Urinary bladder (tissue), 4 donors: ENCODE results near the gene NFATC3. TPM values are rescaled to one million over a fixed set of nuclear protein-coding genes. Genes with fewer than 3 reads are reported as not detected.

Experiments used
- DNase-seq: peaks from one replicate; pipeline ENCODE4 v3.0.0-alpha.2; 2015; ENCODE audit errors: extremely low spot score
- H3K27ac ChIP-seq: one replicate; pipeline ENCODE4 v1.5.1; 2013; ENCODE audit warnings: low read depth, mild to moderate bottlenecking, moderate library complexity
- H3K36me3 ChIP-seq: one replicate; pipeline ENCODE4 v1.6.1; 2013; ENCODE audit warnings: mild to moderate bottlenecking, moderate library complexity; ENCODE audit not compliant: insufficient read depth
- H3K4me1 ChIP-seq: one replicate; pipeline ENCODE4 v1.6.1; 2013; ENCODE audit warnings: mild to moderate bottlenecking, moderate library complexity; ENCODE audit not compliant: insufficient read depth
- H3K4me3 ChIP-seq: one replicate; pipeline ENCODE4 v1.5.1; 2013; ENCODE audit warnings: low read depth, low read length
- WGBS: extraction: QIAGEN DNeasy Blood & Tissue Kit; methylation state at CpG from one replicate; pipeline ENCODE4 v1.1.7; 2013; 5-methylcytosine and 5-hydroxymethylcytosine counted together
- polyA plus RNA-seq: library from polyadenylated mRNA; stranded (reverse); fragments of 200-250 nt; gene quantifications from one replicate; pipeline ENCODE4 v1.2.3, GENCODE V29; 2013
- total RNA-seq: library from RNA; depleted of rRNA; stranded (reverse); fragments of >200 nt; gene quantifications from one replicate; pipeline ENCODE4 v1.2.3, GENCODE V29; 2014
- donor health status: healthy with polysubstance abuse.
- donor health status: healthy.

NFATC3 gene
- total and polyA plus RNA-seq, 2 donors = 20.2 to 27.1 TPM

DNA sequence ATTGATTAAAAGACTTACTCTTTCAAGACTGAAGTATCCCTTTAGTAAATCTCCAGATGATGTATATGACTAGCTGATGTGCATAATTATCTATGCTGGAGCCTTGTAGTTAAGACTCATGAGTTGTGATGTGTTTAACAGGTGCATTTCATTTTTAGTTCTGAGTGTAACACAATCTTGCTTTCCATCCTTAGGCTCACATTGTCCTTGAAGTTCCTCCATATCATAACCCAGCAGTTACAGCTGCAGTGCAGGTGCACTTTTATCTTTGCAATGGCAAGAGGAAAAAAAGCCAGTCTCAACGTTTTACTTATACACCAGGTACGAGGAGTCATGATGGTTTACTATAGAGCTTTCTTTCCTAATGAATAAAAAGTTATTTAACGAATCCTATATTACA lies 97.9 kb downstream of the NFATC3 start:
- WGBS = 90% methylated on average over 3 of the region's 3 CpGs
- Histone ChIP-seq H3K4me1 (no peaks in the 10 kb centered on the region), H3K27ac (no peak overlapping the region), H3K36me3 (peaks cover 1% of the 10 kb centered on the region), H3K4me3 (no peak overlapping the region)
- no peak for DNase-seq

DNA sequence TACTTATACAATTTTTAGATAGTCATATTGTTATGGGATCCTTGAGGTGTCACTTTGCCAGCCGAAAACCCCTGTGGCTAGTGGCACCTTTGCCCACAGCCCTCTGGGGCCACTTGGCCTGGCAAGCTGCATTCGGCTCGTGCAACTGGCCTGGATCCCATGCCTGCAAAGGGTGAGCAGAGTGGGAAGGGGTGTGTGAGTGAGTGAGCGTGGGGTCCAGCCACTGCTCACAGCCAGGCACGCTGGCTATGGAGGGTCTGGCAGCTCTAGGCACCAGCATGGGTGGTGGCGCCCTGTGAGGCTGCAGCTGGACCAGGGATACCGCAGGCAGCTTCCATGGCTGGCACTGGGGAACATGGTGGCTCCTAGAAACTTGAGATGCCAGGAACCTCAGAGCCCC lies 101.7 kb downstream of the NFATC3 start:
- peaks cover 4% of the 10 kb centered on the region for H3K36me3 ChIP-seq
- WGBS = 98% methylated on average over 7 of the region's 7 CpGs
- no peak overlapping the region for H3K4me3 ChIP-seq

DNA sequence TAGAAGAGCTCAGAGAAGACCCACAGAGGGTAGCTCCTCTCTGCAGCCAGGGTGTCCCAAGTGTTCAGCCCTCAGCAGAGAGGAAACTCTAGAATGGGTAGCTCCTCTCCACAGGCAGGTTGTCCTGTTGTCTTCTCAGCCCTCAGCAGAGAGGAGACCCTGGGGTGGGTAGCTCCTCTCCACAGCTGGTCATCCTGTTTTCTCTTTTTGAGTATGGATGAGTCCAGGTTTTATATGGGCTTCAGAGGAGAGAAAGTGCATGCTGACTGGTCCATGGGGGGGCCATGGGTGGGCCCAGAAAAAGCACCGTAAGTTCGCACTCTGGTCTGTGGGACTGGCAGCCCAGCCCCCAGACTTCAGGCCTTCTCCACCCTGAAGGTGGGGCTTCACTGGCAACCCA lies 102.3 kb downstream of the NFATC3 start:
- no peaks in the 10 kb centered on the region for H3K4me1 ChIP-seq
- H3K4me3 ChIP-seq = no peak overlapping the region
- no peak for DNase-seq
- no peak overlapping the region for H3K27ac ChIP-seq
- peaks cover 4% of the 10 kb centered on the region for H3K36me3 ChIP-seq
- WGBS = 100% methylated on average over 2 of the region's 2 CpGs

More for the DNA sequence above, 101.7 kb downstream of the NFATC3 start:
- DNase-seq = no peak
- Histone ChIP-seq H3K27ac (no peak overlapping the region), H3K4me1 (no peaks in the 10 kb centered on the region)

DNA sequence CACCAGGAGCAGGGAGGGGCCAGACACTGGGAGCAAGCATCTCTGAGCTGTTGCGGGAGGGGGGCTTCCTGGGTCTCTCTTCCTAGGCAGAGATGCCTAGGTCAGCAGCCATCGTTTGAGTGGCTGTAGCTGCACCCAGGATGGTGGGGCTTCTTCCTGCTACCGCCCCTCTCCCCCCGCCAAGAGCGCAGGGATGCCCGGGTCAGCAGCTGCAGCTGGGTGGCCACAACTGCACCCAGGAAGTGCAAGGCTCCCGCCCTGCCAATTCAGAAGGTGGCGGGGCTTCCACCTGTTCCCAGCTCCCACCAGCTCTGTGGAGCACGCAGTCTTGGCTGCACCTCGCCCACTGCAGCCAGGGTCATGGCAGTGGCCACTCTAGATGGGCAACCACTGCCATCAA lies 103.0 kb downstream of the NFATC3 start:
- 97% methylated on average over 10 of the region's 10 CpGs for WGBS
- Histone ChIP-seq H3K4me3 (no peak overlapping the region), H3K36me3 (peaks cover 6% of the 10 kb centered on the region), H3K4me1 (no peaks in the 10 kb centered on the region), H3K27ac (no peak overlapping the region)
- DNase-seq = no peak

DNA sequence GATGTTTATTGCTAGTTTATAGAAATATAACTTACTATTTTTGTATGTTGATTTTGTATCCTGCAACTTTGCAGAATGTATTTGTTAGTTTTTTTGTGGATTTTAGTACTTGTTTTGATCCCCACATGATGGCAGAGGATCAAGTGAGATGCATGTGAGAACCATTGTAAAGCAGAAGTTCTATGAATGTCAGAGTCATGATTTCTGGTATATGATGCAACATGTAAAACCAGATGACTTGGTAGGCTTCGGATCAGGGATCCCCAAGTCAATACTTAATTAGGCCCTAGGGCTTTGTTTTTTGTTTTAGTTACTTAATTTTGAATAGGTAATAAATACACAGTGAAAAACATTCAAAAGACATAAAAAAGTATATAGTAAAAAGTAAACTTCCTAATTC lies 104.9 kb downstream of the NFATC3 start:
- H3K36me3 ChIP-seq = peaks cover 9% of the 10 kb centered on the region
- no peak overlapping the region for H3K27ac ChIP-seq
- DNase-seq = no peak
- no peak overlapping the region for H3K4me3 ChIP-seq
- 94% methylated on average over 1 of the region's 1 CpG for WGBS
- H3K4me1 ChIP-seq = no peaks in the 10 kb centered on the region

DNA sequence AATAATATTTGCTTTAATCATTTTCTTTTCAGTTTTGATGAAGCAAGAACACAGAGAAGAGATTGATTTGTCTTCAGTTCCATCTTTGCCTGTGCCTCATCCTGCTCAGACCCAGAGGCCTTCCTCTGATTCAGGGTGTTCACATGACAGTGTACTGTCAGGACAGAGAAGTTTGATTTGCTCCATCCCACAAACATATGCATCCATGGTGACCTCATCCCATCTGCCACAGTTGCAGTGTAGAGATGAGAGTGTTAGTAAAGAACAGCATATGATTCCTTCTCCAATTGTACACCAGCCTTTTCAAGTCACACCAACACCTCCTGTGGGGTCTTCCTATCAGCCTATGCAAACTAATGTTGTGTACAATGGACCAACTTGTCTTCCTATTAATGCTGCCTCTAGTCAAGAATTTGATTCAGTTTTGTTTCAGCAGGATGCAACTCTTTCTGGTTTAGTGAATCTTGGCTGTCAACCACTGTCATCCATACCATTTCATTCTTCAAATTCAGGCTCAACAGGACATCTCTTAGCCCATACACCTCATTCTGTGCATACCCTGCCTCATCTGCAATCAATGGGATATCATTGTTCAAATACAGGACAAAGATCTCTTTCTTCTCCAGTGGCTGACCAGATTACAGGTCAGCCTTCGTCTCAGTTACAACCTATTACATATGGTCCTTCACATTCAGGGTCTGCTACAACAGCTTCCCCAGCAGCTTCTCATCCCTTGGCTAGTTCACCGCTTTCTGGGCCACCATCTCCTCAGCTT lies 105.8 kb downstream of the NFATC3 start:
- Histone ChIP-seq H3K4me1 (no peaks in the 10 kb centered on the region), H3K27ac (no peak overlapping the region), H3K36me3 (peaks cover 9% of the 10 kb centered on the region), H3K4me3 (no peak overlapping the region)
- 97% methylated on average over 2 of the region's 2 CpGs for WGBS
- DNase-seq = no peak

DNA sequence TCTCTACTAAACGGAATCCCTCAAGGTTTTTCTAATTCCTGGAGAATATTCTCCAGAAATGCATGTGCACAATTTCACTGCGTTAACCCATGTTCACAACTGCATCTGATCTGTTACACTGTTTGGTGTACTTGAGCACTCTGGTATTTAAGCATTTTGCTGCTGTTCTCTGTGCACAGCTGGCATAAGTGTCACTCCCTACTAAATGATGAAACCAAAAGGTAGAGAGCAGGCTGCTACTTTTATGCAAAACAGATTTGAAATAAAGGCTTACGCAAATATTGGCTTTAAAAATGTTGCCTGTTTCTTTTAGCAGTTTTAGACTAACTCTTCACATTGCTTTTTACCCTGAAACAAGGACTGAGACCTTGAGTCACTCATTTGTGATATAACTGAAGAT lies 109.1 kb downstream of the NFATC3 start:
- H3K27ac ChIP-seq = no peak overlapping the region
- WGBS = 89% methylated on average over 3 of the region's 3 CpGs
- H3K4me1 ChIP-seq = no peaks in the 10 kb centered on the region
- H3K36me3 ChIP-seq = peaks cover 9% of the 10 kb centered on the region
- H3K4me3 ChIP-seq = no peak overlapping the region
- DNase-seq = no peak

DNA sequence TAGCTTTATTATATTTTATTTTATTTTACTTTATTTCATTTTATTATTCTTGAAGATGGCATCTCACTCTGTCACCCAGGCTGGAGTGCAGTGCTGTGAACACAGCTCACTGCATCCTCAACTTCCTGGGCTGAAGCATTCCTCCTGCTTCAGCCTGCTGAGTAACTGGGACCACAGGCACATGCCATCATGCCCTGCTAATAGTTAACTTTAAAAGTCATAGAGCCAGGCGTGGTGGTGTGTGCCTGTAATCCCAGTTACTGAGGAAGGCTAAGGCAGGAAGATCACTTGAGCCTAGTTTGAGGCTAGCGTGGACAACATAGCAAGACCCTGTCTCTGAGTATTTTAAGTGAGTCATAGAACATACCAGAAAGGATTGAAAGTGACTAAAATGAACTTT lies 112.1 kb downstream of the NFATC3 start:
- Histone ChIP-seq H3K36me3 (peaks cover 4% of the 10 kb centered on the region), H3K4me3 (no peak overlapping the region), H3K27ac (no peak overlapping the region), H3K4me1 (no peaks in the 10 kb centered on the region)
- 92% methylated on average over 2 of the region's 2 CpGs for WGBS
- DNase-seq = no peak

DNA sequence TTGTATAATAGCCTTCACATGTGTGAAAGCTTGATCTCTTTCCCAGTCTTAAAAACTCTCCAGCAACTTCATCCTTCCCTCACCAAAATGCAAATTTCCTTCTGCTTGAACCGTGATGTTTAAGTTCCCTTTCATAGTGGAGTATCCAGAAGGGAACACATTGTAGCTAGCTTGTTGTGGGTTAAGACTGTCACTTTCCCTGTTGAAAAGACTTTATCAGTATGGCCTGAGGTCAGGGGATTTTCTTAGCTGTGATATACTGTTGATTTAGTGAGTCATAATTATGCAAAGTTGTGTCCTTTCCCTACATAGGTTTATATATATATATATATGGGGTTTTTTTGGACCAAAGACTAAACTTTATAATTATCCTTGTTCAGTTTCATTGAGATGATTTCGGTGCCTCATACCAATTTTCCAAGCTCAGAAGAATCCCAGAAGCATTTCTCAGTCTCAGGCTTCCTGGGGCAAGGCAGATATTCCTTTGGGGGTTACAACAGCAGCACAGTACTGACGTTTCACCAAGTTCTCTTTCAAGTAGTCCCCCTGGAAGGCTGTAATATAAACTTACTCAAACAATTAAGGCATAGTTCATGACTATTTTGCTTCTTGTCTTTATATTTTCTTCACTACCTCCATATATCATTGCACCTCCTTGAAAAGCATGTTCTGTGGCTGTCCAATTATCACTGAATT lies 115.1 kb downstream of the NFATC3 start:
- WGBS = 52% methylated on average over 3 of the region's 3 CpGs
- H3K27ac ChIP-seq = no peak overlapping the region

DNA sequence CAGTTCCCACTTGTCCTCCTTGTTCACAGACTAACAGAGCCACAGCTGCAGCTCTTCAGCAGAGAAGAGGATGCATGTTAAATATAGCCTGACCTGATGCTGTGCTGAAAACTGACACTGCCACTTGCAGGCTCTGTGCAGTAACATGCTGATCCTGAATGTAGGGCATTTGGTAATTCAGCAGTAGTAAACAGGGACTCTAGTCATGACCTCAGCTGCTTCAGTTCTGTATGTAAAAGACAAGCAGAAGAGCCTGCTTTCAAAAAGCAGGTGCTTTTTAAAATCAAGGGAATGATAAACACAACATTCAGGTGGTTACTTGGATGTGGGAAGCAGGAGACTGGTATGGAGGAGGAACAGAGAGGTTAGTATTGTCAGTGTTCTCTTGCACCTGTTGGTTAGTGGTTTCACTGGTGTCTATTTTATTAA lies 116.9 kb downstream of the NFATC3 start:
- no peak overlapping the region for H3K27ac ChIP-seq
- H3K4me3 ChIP-seq = no peak overlapping the region
- no peaks in the 10 kb centered on the region for H3K36me3 ChIP-seq
- DNase-seq = no peak
- H3K4me1 ChIP-seq = no peaks in the 10 kb centered on the region

More for the DNA sequence above, 115.1 kb downstream of the NFATC3 start:
- no peak for DNase-seq
- no peak overlapping the region for H3K4me3 ChIP-seq
- no peaks in the 10 kb centered on the region for H3K4me1 ChIP-seq
- no peaks in the 10 kb centered on the region for H3K36me3 ChIP-seq

DNA sequence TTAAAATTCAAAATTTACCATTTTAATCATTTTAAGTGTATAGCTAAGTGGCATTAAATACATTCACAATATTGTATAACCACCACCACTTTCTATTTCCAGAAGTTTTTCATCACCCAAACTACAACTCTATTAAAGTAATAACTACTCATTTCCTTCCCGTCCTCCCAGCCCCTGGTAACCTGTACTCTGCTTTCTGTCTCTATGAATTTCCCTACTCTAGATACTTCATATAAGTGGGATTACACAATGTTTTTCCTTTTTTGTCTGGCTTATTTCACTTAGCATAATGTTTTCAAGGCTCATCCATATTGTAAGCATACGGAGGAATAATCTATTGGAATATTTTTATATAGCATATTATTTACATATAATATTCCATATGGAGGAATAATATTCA lies 121.1 kb downstream of the NFATC3 start:
- 87% methylated on average over 2 of the region's 2 CpGs for WGBS

DNA sequence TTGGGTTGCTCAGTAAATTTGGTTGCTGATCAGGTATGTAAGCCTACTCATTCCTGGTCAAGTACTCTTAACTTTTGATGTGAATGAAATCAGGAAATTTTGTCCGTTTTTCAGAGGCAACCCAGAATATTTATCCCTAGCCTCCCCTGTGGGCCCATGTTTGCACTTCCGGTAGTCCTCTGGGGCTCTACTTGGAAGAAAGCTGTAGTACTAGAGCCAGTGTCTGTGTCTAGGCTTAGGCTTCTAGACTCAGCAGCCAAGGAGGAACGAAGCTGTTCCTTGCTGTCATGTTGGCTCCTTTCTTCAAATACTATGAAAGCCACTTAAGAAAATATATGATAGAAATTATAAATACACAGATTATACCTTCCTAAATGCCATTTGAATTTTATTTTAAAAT lies 129.6 kb downstream of the NFATC3 start:
- no peak for DNase-seq
- WGBS = 80% methylated on average over 3 of the region's 3 CpGs
- H3K4me3 ChIP-seq = no peak overlapping the region
- H3K36me3 ChIP-seq = no peaks in the 10 kb centered on the region
- H3K27ac ChIP-seq = no peak overlapping the region
- H3K4me1 ChIP-seq = no peaks in the 10 kb centered on the region

More for the DNA sequence above, 121.1 kb downstream of the NFATC3 start:
- no peak overlapping the region for H3K4me3 ChIP-seq
- H3K27ac ChIP-seq = no peak overlapping the region
- no peaks in the 10 kb centered on the region for H3K4me1 ChIP-seq
- H3K36me3 ChIP-seq = no peaks in the 10 kb centered on the region
- no peak for DNase-seq

DNA sequence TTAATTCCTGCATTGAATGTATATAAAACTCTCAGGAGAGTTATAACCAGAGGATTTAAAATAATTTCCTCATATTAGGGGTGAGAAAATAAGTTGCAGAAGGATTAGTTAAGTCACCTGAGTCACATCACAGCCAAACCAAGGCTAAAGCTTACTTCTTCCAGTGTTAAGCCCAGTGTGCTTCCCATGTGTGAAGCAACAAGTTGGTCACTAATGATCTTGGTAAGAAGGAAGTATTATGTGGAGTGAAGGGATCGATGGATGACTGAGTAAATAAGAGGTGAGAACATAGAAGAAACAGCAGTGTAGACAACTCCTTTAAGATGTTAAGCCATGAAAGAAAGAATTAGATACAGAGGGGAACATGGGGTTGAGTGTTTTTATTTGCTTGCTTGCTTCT lies 130.1 kb downstream of the NFATC3 start:
- Histone ChIP-seq H3K27ac (no peak overlapping the region), H3K4me3 (no peak overlapping the region), H3K36me3 (no peaks in the 10 kb centered on the region), H3K4me1 (no peaks in the 10 kb centered on the region)
- DNase-seq = no peak
- 98% methylated on average over 1 of the region's 1 CpG for WGBS

DNA sequence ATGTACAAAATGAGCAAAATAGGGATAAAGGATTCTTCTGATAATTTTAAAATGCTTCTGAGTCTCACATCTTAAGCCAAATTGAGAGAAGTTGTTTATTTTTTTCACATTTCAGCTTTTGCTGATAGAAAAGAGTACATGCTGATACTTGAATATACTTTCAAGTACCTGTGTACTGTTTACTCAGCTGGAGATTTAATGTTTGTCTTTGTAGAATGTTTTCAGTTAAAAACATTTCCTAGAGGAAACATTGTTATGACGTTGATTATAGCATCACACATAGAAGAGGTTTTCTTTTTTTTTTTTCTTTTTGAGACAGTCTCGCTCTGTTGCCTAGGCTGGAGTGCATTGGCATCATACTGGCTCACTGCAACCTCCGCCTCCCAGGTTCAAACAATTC lies 131.1 kb downstream of the NFATC3 start:
- no peak for DNase-seq
- no peaks in the 10 kb centered on the region for H3K36me3 ChIP-seq
- H3K27ac ChIP-seq = no peak overlapping the region
- H3K4me1 ChIP-seq = no peaks in the 10 kb centered on the region
- H3K4me3 ChIP-seq = no peak overlapping the region
- WGBS = 95% methylated on average over 3 of the region's 3 CpGs
